ENCODE measurements around the gene HIF3A. TPM values are rescaled to one million over a fixed set of nuclear protein-coding genes. Genes with fewer than 3 reads are reported as not detected.

HIF3A gene
- total and polyA plus RNA-seq, 12 donors, result 2.7 to 69.0 (median 24.0) TPM

GRCh38 chr19:46390121-46390858 lies 93.4 kb downstream of the HIF3A start:
- peaks cover 0 to 43% of the 10 kb centered on the region in 2 donors for H3K36me3 ChIP-seq (replicated peaks in 1 of 2)
- H3K4me3 ChIP-seq, result no peak overlapping the region
- H3K9me3 ChIP-seq (replicated peaks in 1 of 3), result no peaks in the 10 kb centered on the region
- intact Hi-C loops (cut with DNase I), result loop anchor here in 1 of 2 donors (10.0 kb wide), 1 partner anchor 125 kb away; no protein-coding TSS in a partner anchor
- peaks cover 0 to 7% of the 10 kb centered on the region in 2 donors for H3K4me1 ChIP-seq (replicated peaks in 1 of 2)
- peak overlapping the region in 1 of 5 donors; percentile 14 for H3K27ac ChIP-seq
- peak in 1 of 7 donors; percentile 21 for DNase-seq
- TF ChIP-seq CTCF (IDR thresholded peaks at IDR 0.05) (no peak), POLR2A (IDR thresholded peaks at IDR 0.05) (no peak)
- H3K27me3 ChIP-seq, result no peaks in the 10 kb centered on the region
- 91 to 97% (median 92%) methylated on average over 8 to 16 of the region's 16 CpGs for WGBS, 4 donors

- TF ChIP-seq CTCF (IDR thresholded peaks at IDR 0.05) (no peak), POLR2A (IDR thresholded peaks at IDR 0.05) (no peak)
- Histone ChIP-seq H3K27me3 (no peaks in the 10 kb centered on the region), H3K36me3 (replicated peaks in 1 of 2) (peaks cover 0 to 41% of the 10 kb centered on the region in 2 donors), H3K4me1 (replicated peaks in 1 of 2) (peaks cover 0 to 7% of the 10 kb centered on the region in 2 donors), H3K4me3 (no peak overlapping the region), H3K9me3 (replicated peaks in 1 of 3) (no peaks in the 10 kb centered on the region), H3K27ac (peak overlapping the region in 1 of 5 donors; percentile 14)
- intact Hi-C loops (cut with DNase I), result loop anchor here in 1 of 2 donors (10.0 kb wide), 1 partner anchor 124 kb away; no protein-coding TSS in a partner anchor
- DNase-seq, result peak in 2 of 7 donors; percentile 14 to 21
- 89 to 100% (median 94%) methylated on average over 9 to 18 of the region's 18 CpGs for WGBS, 4 donors
These were observed 94.0 kb downstream of the HIF3A start for GRCh38 chr19:46390866-46391265.

GRCh38 chr19:46391296-46392251 lies 94.7 kb downstream of the HIF3A start:
- TF ChIP-seq POLR2A (IDR thresholded peaks at IDR 0.05) (no peak), CTCF (IDR thresholded peaks at IDR 0.05) (no peak)
- Histone ChIP-seq H3K27me3 (no peaks in the 10 kb centered on the region), H3K9me3 (replicated peaks in 1 of 3) (no peaks in the 10 kb centered on the region), H3K4me1 (replicated peaks in 1 of 2) (peaks cover 0 to 7% of the 10 kb centered on the region in 2 donors), H3K27ac (no peak overlapping the region), H3K36me3 (replicated peaks in 1 of 2) (peaks cover 0 to 41% of the 10 kb centered on the region in 2 donors), H3K4me3 (no peak overlapping the region)
- WGBS, 4 donors, result 91 to 94% (median 92%) methylated on average over 25 to 33 of the region's 33 CpGs
- intact Hi-C loops (cut with DNase I), result loop anchor here in 1 of 2 donors (10.0 kb wide), 1 partner anchor 123 kb away; no protein-coding TSS in a partner anchor
- DNase-seq, result peak in 2 of 7 donors; percentile 14 to 31
